Natural killer cell (primary cell): ENCODE results near the gene ZNF839. TPM values are rescaled to one million over a fixed set of nuclear protein-coding genes. Genes with fewer than 3 reads are reported as not detected.

Source experiments
- ATAC-seq, 3 donors: fragments of 150-1000 bp in 2 of 3; fragments of 200-7000 bp in 1 of 3; cut with Tn5 transposase; 1 replicate in 1 of 3; 2 replicates in 2 of 3; pipeline ENCODE4 v1.10.0; 2021; ENCODE audit warnings: mild to moderate bottlenecking in 2 of 3, moderate library complexity in 2 of 3
- DNase-seq, 2 donors: peaks; one replicate each; pipeline versions ENCODE4 v3.0.0 to v3.0.0-alpha.2; 2013 to 2021; ENCODE audit warnings: mixed read lengths in 1 of 2
- H3K27ac ChIP-seq: one replicate; pipeline ENCODE4 v1.5.1; 2013; ENCODE audit warnings: mild to moderate bottlenecking, low read length
- H3K27me3 ChIP-seq: one replicate; pipeline ENCODE4 v1.6.1; 2013; ENCODE audit warnings: low read length; ENCODE audit not compliant: control insufficient read depth, insufficient read depth
- H3K36me3 ChIP-seq: one replicate; pipeline ENCODE4 v1.6.1; 2013; ENCODE audit warnings: low read length; ENCODE audit not compliant: control insufficient read depth, insufficient read depth
- H3K4me1 ChIP-seq: one replicate; pipeline ENCODE4 v1.6.1; 2013; ENCODE audit warnings: low read length; ENCODE audit not compliant: control insufficient read depth, insufficient read depth
- H3K4me3 ChIP-seq: one replicate; pipeline ENCODE4 v1.5.1; 2013; ENCODE audit warnings: low read length
- H3K9me3 ChIP-seq: one replicate; pipeline ENCODE4 v1.6.1; 2013; ENCODE audit warnings: low read length; ENCODE audit not compliant: control insufficient read depth, insufficient read depth
- H3K27ac Mint-ChIP-seq, 2 donors: one replicate each; pipeline ENCODE4 v1.8.0; 2022; ENCODE audit warnings: mild to moderate bottlenecking in 2 of 2, mixed read lengths in 2 of 2, moderate library complexity in 1 of 2
- H3K27me3 Mint-ChIP-seq, 2 donors: one replicate each; pipeline ENCODE4 v1.8.0; 2022; ENCODE audit warnings: low read depth in 2 of 2, mixed read lengths in 2 of 2
- H3K36me3 Mint-ChIP-seq: one replicate; pipeline ENCODE4 v1.8.0; 2022; ENCODE audit warnings: mixed read lengths
- H3K4me1 Mint-ChIP-seq, 2 donors: one replicate each; pipeline ENCODE4 v1.8.0; 2022; ENCODE audit warnings: mixed read lengths in 2 of 2
- H3K4me3 Mint-ChIP-seq: one replicate; pipeline ENCODE4 v1.8.0; 2022; ENCODE audit warnings: mild to moderate bottlenecking, moderate library complexity, mixed read lengths
- H3K9me3 Mint-ChIP-seq, 2 donors: one replicate each; pipeline ENCODE4 v1.8.0; 2022; ENCODE audit warnings: mixed read lengths in 2 of 2
- CTCF ChIP-seq: fragments of 200-600 bp; IDR thresholded peaks from one replicate; pipeline ENCODE4 v1.8.0; 2022; ENCODE audit warnings: antibody characterized with exemption
- WGBS: methylation state at CpG from one replicate; pipeline ENCODE4 v1.1.7; 2013; ENCODE audit warnings: missing lambda C conversion rate; ENCODE audit not compliant: insufficient coverage; 5-methylcytosine and 5-hydroxymethylcytosine counted together
- intact Hi-C: fragments of 100-400 bp; cut with micrococcal nuclease; formaldehyde crosslinking; loops from one replicate; pipeline ENCODE4 v1.14.2; 2022
- total RNA-seq, 4 donors: library from RNA; stranded (reverse); fragments of 120-200 nt in 1 of 4; gene quantifications; one replicate each; pipeline versions ENCODE4 v1.2.3 to v1.2.4, GENCODE V29; 2013 to 2022

Gene ZNF839
- total RNA-seq, 3 donors from 2014 or later (not counting 1 experiment from before 2014, with no cell fraction given) = 13.3 to 20.4 (median 18.1) TPM

DNA sequence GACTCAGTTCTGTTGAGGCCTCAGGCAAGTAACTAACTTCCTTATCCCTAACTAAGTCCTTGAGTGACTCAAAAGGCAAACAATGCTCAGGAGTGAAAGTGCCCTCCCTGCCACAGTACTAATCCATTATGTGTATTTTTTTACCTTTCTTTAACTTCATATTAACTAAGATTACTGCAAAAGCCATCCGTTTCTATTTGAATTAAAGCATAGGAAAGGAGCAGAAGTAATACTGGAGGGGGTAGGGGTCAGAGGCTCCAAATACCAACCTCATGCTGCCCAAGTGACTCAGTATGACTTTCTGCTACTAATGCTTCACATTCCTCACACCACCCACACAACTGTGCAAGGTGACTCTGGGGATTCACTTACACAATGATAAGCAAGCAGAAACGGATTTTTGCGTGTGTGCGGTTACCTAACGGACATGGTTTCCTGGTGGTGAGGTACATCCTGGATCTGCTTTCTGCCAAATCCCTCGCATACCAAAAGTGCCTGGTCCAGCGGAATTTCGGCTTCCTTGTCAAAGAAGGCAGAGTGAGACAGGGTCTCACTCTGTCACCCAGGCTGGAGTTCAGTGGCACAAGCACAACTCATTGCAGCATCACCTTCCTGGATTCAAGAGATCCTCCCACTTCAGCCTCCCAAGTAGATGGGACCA is 39.7 kb upstream of the ZNF839 start:
- no peak for TF ChIP-seq CTCF
- Mint-ChIP-seq H3K4me3 (no peak overlapping the region), H3K4me1 (no peaks in the 10 kb centered on the region), H3K27me3 (no peaks in the 10 kb centered on the region), H3K9me3 (no peaks in the 10 kb centered on the region), H3K27ac (no peak overlapping the region), H3K36me3 (no peaks in the 10 kb centered on the region)
- ATAC-seq (no peak), DNase-seq (no peak)
- intact Hi-C loops = no loop called here
- no peaks in the 10 kb centered on the region for H3K36me3 ChIP-seq
- no peaks in the 10 kb centered on the region for H3K9me3 ChIP-seq
- H3K27me3 ChIP-seq = no peaks in the 10 kb centered on the region
- 93% methylated on average over 7 of the region's 8 CpGs for WGBS
- no peak overlapping the region for H3K27ac ChIP-seq
- no peak overlapping the region for H3K4me3 ChIP-seq
- no peaks in the 10 kb centered on the region for H3K4me1 ChIP-seq

DNA sequence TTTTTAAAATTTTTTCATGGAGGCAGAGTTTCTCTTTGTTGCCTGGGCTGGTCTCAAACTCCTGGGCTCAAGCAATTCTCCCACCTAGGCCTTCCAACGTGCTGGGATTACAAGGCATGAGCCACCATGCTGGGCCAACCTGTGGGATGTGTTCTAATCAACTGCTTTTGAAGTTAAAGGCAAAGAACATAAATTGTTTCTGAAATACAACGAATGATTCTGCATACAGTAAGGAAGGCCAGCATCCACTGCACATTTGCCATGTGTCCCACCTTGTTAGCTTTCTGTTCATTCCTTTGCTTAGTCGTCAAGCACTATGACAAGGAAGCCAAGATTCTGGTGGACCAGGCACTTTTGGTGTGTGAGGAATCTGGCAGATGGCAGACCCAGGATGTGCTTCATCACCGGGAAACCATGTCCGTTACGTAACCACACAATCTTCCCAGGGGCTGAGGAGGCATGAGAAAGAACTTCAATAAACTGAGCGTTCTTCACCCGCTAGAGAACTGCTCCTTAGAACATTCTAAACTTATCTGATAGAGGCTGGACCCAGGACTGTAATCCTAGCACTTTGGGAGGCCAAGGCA is 39.1 kb upstream of the ZNF839 start:
- no peak for ATAC-seq
- Histone ChIP-seq H3K27me3 (no peaks in the 10 kb centered on the region), H3K27ac (no peak overlapping the region), H3K4me3 (no peak overlapping the region), H3K36me3 (no peaks in the 10 kb centered on the region), H3K4me1 (no peaks in the 10 kb centered on the region), H3K9me3 (no peaks in the 10 kb centered on the region)
- 87% methylated on average over 8 of the region's 8 CpGs for WGBS
- no peak for TF ChIP-seq CTCF
- Mint-ChIP-seq H3K4me3 (no peak overlapping the region), H3K9me3 (no peaks in the 10 kb centered on the region), H3K4me1 (no peaks in the 10 kb centered on the region), H3K27ac (no peak overlapping the region), H3K27me3 (no peaks in the 10 kb centered on the region), H3K36me3 (no peaks in the 10 kb centered on the region)
- DNase-seq = no peak
- intact Hi-C loops = no loop called here

- no peaks in the 10 kb centered on the region for H3K9me3 ChIP-seq
- H3K27me3 ChIP-seq = no peaks in the 10 kb centered on the region
- no peaks in the 10 kb centered on the region for H3K36me3 ChIP-seq
- Mint-ChIP-seq H3K4me1 (no peaks in the 10 kb centered on the region), H3K9me3 (no peaks in the 10 kb centered on the region), H3K27ac (no peak overlapping the region), H3K27me3 (no peaks in the 10 kb centered on the region), H3K4me3 (no peak overlapping the region), H3K36me3 (no peaks in the 10 kb centered on the region)
- DNase-seq (no peak), ATAC-seq (no peak)
- TF ChIP-seq CTCF = no peak
- intact Hi-C loops = no loop called here
- no peaks in the 10 kb centered on the region for H3K4me1 ChIP-seq
- H3K4me3 ChIP-seq = no peak overlapping the region
- WGBS = 93% methylated on average over 8 of the region's 9 CpGs
- no peak overlapping the region for H3K27ac ChIP-seq
These were observed 36.6 kb upstream of the ZNF839 start for GRCh38 chr14:102282751-102283465.
